ENCODE data around the gene PLRG1. TPM values are rescaled to one million over a fixed set of nuclear protein-coding genes. Genes with fewer than 3 reads are reported as not detected.

PLRG1 gene
- total RNA-seq, 1 experiment from 2014 or later = 116 TPM

- H3K4me3 ChIP-seq (ENCODE audit: low read depth, low read length, poor library complexity, severe bottlenecking) = no peak overlapping the region
- TF ChIP-seq EZH2 (IDR thresholded peaks at IDR 0.05; ENCODE audit: borderline replicate concordance, low read depth, low read length, poor library complexity, severe bottlenecking) (no peak), CTCF (conservative IDR thresholded peaks at IDR 0.05; ENCODE audit: low read depth, low read length) (no peak)
- BruUV-seq (replicated peaks) = no TSS peak
- DNase-seq (ENCODE audit: low spot score) = no peak
- no peaks in the 10 kb centered on the region for H3K4me1 ChIP-seq (ENCODE audit: insufficient read depth, low read length, poor library complexity, severe bottlenecking)
- intact Hi-C loops (cut with micrococcal nuclease; ENCODE audit: unreplicated experiment) = no loop called here
- H3K27ac ChIP-seq (ENCODE audit: low read depth, low read length, poor library complexity, severe bottlenecking) = no peak overlapping the region
- ChIA-PET POLR2A (ENCODE audit: low non-redundant PET) (no interaction called here), CTCF (no interaction called here)
- H3K9me3 ChIP-seq (ENCODE audit: low read depth, low read length, poor library complexity, severe bottlenecking) = no peaks in the 10 kb centered on the region
- H3K27me3 ChIP-seq (replicated peaks; ENCODE audit: insufficient read depth, low read depth, low read length, poor library complexity) = no peaks in the 10 kb centered on the region
- no peaks in the 10 kb centered on the region for H3K36me3 ChIP-seq (ENCODE audit: insufficient read depth, low read length, poor library complexity, severe bottlenecking)
These were observed 16.5 kb upstream of the PLRG1 start for GRCh38 chr4:154566639-154567204.

GRCh38 chr4:154565704-154566103 lies 15.5 kb upstream of the PLRG1 start:
- no peaks in the 10 kb centered on the region for H3K36me3 ChIP-seq (ENCODE audit: insufficient read depth, low read length, poor library complexity, severe bottlenecking)
- intact Hi-C loops (cut with micrococcal nuclease; ENCODE audit: unreplicated experiment) = no loop called here
- no peaks in the 10 kb centered on the region for H3K27me3 ChIP-seq (replicated peaks; ENCODE audit: insufficient read depth, low read depth, low read length, poor library complexity)
- DNase-seq (ENCODE audit: low spot score) = no peak
- TF ChIP-seq CTCF (conservative IDR thresholded peaks at IDR 0.05; ENCODE audit: low read depth, low read length) = no peak
- TF ChIP-seq EZH2 (IDR thresholded peaks at IDR 0.05; ENCODE audit: borderline replicate concordance, low read depth, low read length, poor library complexity, severe bottlenecking) = no peak
- H3K27ac ChIP-seq (ENCODE audit: low read depth, low read length, poor library complexity, severe bottlenecking) = no peak overlapping the region
- ChIA-PET POLR2A (ENCODE audit: low non-redundant PET) (interaction anchor here (0.6 kb wide), 1 partner anchor 36 kb away, joined by 3 read pairs; no protein-coding TSS in a partner anchor), CTCF (no interaction called here)
- no peaks in the 10 kb centered on the region for H3K4me1 ChIP-seq (ENCODE audit: insufficient read depth, low read length, poor library complexity, severe bottlenecking)
- H3K4me3 ChIP-seq (ENCODE audit: low read depth, low read length, poor library complexity, severe bottlenecking) = no peak overlapping the region
- BruUV-seq (replicated peaks) = no TSS peak
- H3K9me3 ChIP-seq (ENCODE audit: low read depth, low read length, poor library complexity, severe bottlenecking) = no peaks in the 10 kb centered on the region

GRCh38 chr4:154564311-154564710 lies 14.1 kb upstream of the PLRG1 start:
- intact Hi-C loops (cut with micrococcal nuclease; ENCODE audit: unreplicated experiment) = no loop called here
- TF ChIP-seq EZH2 (IDR thresholded peaks at IDR 0.05; ENCODE audit: borderline replicate concordance, low read depth, low read length, poor library complexity, severe bottlenecking) = no peak
- TF ChIP-seq CTCF (conservative IDR thresholded peaks at IDR 0.05; ENCODE audit: low read depth, low read length) = no peak
- no peaks in the 10 kb centered on the region for H3K36me3 ChIP-seq (ENCODE audit: insufficient read depth, low read length, poor library complexity, severe bottlenecking)
- H3K4me3 ChIP-seq (ENCODE audit: low read depth, low read length, poor library complexity, severe bottlenecking) = no peak overlapping the region
- no peaks in the 10 kb centered on the region for H3K9me3 ChIP-seq (ENCODE audit: low read depth, low read length, poor library complexity, severe bottlenecking)
- BruUV-seq (replicated peaks) = no TSS peak
- DNase-seq (ENCODE audit: low spot score) = no peak
- POLR2A ChIA-PET (ENCODE audit: low non-redundant PET) = interaction anchor here (0.7 kb wide), 1 partner anchor 172 kb away, joined by 3 read pairs; no protein-coding TSS in a partner anchor
- no peak overlapping the region for H3K27ac ChIP-seq (ENCODE audit: low read depth, low read length, poor library complexity, severe bottlenecking)
- H3K27me3 ChIP-seq (replicated peaks; ENCODE audit: insufficient read depth, low read depth, low read length, poor library complexity) = no peaks in the 10 kb centered on the region
- no peaks in the 10 kb centered on the region for H3K4me1 ChIP-seq (ENCODE audit: insufficient read depth, low read length, poor library complexity, severe bottlenecking)
- CTCF ChIA-PET = interaction anchor here (0.6 kb wide), 1 partner anchor 62 kb away, joined by 7 read pairs; no protein-coding TSS in a partner anchor

All from A673 (cell line).